GM18951 (cell line): ENCODE measurements around the gene ANKRD52.

Experiments
- POLR2A ChIP-seq: IDR thresholded peaks from 4 replicates; pipeline ENCODE4 v1.6.1; 2011; ENCODE audit warnings: mild to moderate bottlenecking; ENCODE audit not compliant: insufficient read length, insufficient read depth; ENCODE audit errors: extremely low read depth
- in situ Hi-C: fragments of 300-500 bp; cut with MboI; formaldehyde crosslinking; loops from one replicate; pipeline ENCODE4 v1.12.0; 2022; ENCODE audit warnings: low sequenced_read_pairs, mixed read lengths, inconsistent platforms; ENCODE audit not compliant: unreplicated experiment

Gene ANKRD52

GRCh38 chr12:56223571-56224101 lies 34.5 kb downstream of the ANKRD52 start:
- no peak for TF ChIP-seq POLR2A
- in situ Hi-C loops, result no loop called here

DNA sequence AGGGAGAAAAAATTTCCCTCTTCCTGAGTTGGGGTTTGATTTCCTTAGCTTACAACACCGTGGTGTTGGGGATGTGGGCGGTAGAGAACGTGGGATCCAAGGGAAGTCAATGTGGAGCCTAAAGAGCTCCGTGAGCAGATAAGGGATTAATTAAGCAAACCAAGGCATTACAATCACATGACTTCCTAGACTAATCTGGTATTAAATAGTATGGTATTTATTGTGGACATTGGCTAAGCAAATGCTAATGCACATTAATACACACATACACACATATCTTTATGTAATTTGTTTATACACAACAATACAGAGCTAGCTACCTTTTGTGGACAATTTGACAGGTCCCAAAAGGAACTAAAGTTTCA lies 35.7 kb downstream of the ANKRD52 start:
- TF ChIP-seq POLR2A, result no peak
- in situ Hi-C loops, result no loop called here

DNA sequence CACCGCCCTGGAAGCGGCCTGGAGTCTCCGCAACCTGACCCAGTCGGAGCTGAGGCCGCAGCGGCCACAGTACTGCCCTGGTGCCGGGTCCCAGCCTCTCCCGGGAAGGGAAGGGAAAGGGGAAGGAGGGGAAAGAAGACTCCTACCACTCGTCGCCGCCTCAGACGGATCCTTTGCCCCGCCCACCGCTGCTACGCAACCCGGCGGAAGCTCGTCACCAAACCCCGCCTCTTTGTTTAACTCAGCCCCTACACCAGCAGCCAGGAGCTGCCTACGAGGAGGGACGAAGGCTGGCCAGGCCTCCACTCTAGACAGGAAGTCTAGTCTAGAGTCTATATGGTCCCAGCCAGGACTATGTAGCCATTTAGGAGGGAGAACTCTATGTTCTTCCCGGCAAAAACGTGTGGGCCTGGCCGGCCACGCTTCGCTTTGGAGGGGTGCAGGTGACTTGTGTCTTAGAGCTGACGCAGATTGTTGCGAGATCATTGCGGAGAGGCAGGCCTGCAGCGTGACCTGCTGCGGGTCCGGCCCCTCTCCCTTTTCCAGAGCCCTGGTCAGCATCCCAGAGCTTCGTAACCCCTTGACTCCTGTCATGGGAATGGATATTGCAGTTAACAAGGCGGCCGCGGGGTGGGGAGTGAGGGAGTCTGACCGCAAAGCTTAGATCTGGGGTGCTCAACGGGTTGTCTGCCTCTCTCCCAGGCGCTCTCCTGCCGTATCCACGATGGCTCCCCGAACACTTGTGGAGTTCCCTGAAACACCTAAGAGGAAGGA lies 36.2 kb downstream of the ANKRD52 start, which contains the start of gene RNF41:
RNF41 (minus strand) TSS at position 166 of the 774 bp plus-strand sequence. CDS start 7,875 bp downstream, outside the sequence.
- in situ Hi-C loops, result no loop called here

DNA sequence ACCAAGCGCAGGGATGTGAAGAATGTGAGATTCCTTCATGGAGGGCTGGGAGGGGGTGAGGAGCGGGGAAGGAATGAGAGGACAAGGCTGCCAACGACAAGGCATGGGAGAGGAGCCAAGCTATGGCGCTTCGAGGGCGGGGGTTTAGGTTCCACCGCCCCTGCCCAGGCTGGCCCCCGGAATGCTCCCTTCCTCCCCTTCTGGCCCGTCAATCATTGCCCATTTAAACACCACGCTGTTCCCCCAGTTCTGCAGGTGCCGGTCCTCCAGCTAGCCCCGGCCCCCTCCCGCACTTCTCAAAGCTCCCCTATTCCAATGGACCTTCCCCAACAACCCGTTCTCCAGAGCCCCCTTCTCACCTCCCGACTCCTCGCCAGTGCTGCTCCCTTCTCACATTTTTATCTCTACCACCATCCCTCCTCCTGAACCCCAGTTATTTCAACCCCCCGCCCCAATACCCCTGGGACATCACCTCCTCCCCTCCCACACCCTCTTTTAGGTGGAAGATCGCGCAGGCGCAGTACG lies 36.9 kb downstream of the ANKRD52 start:
- in situ Hi-C loops, result no loop called here
- TF ChIP-seq POLR2A, result no peak

More for the DNA sequence above, 36.2 kb downstream of the ANKRD52 start, which contains the start of gene RNF41:
- peak; percentile 93 for TF ChIP-seq POLR2A

DNA sequence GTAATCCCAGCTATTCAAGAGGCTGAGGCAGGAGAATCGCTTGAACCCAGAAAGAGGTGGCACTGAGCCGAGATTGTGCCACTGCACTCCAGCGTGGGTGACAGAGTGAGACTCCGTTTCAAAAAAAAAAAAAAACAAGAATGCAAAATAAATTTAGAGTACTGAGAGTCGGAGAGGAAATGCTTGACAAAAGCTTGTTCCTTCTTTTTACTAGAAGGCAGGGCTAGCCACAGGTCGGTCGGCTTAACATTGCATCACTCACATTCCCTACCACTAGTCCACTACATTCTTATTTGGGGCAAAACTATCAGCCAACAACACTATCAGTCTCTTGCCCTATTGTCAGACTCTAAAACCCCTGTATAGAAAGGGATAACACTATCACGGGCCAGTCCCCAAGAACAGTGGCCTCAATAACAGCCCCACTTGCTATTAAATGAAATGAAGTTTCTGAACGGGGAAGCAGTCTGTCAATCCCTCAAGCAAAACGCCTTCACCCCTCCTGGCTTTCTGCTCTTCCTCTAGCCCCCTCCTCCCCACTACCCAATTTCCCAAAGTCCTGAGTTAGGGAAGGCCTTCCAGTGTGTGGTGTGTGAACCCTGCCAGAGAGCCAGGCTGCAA lies 37.5 kb downstream of the ANKRD52 start:
- no peak for TF ChIP-seq POLR2A
- in situ Hi-C loops, result no loop called here

DNA sequence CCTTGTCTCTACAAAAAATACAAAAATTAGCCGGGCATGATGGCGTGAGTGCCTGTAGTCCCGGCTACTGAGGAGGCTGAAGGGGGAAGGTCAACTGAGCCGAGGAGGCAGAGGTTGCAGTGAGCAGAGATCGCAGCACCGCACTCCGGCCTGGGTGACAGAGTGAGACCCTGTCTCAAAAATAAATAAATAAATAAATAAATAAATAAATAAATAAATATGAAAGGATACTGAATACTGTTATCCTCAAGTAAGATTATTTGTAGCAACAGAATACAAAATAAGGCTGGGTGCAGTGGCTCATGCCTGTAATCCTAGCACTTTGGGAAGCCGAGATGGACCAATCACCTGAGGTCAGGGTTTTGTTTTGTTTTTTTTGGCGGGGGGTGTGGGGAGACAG lies 38.3 kb downstream of the ANKRD52 start:
- TF ChIP-seq POLR2A, result no peak
- in situ Hi-C loops, result no loop called here

DNA sequence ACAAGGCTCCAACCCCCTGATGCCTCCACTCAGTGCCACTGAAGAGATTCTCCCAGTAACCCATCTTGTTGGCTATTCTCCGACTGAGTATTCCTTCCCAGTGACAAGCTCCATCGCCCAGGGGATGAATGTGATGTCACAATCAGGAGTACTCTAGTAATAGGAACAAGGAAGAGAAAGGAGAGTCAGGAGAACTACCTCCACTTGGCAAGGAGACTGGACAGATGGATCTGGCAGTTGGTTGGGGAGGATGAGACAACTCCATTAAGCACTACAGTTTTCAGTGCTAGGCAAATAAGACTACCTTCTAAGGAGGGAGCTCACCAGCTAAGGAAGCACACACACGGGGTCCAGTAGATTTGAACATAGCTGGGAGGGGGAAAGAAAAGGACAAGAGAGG lies 41.7 kb downstream of the ANKRD52 start:
- in situ Hi-C loops, result no loop called here

DNA sequence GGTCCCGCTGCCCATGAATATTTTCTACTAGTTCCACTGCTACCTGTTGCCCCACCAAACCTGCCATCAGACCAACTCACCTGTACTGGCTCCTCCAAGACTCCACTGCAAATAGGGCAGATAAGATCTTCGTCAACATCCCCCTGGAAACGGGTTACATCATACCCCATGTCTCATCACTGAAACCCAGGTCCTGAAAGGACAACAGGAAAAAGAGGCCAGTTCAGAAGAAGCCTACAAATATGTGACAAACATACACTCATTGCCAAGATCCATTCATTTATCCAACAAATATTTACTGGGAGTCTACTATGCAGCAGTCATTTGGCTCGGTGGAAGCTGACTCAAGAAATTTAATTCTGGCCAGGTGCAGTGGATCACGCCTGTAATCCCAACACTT lies 44.3 kb downstream of the ANKRD52 start:
- in situ Hi-C loops, result no loop called here
- TF ChIP-seq POLR2A, result no peak

More for the DNA sequence above, 41.7 kb downstream of the ANKRD52 start:
- no peak for TF ChIP-seq POLR2A

- in situ Hi-C loops, result no loop called here
- no peak for TF ChIP-seq POLR2A
Measured at GRCh38 chr12:56212361-56212760, 45.8 kb downstream of the ANKRD52 start.

GRCh38 chr12:56208006-56208405 lies 50.2 kb downstream of the ANKRD52 start:
- TF ChIP-seq POLR2A, result no peak

GRCh38 chr12:56206452-56207166 lies 51.6 kb downstream of the ANKRD52 start:
- TF ChIP-seq POLR2A, result no peak
- in situ Hi-C loops, result no loop called here

More at GRCh38 chr12:56208006-56208405, 50.2 kb downstream of the ANKRD52 start:
- in situ Hi-C loops, result no loop called here

DNA sequence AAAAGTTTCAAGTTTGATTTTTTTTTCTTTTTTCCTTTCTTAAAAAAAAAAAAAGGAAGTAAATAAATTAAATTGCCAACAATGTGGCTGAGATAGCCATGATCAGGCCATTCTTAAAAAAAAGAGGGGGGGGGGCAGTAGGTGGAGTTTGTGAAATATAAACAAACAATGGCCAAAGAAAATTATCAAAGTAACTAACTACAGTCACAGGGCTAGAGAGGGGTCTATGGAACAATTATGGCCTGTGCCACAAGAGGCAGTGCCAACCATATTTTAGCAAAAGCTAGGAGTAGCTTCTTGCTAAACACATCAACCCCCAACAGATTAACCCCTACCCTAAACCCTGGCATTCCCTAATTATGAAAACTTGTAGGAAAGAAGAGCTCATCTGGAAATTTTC lies 52.7 kb downstream of the ANKRD52 start:
- no peak for TF ChIP-seq POLR2A
- in situ Hi-C loops, result no loop called here

GRCh38 chr12:56204275-56204674 lies 53.9 kb downstream of the ANKRD52 start:
- in situ Hi-C loops, result no loop called here
- no peak for TF ChIP-seq POLR2A

DNA sequence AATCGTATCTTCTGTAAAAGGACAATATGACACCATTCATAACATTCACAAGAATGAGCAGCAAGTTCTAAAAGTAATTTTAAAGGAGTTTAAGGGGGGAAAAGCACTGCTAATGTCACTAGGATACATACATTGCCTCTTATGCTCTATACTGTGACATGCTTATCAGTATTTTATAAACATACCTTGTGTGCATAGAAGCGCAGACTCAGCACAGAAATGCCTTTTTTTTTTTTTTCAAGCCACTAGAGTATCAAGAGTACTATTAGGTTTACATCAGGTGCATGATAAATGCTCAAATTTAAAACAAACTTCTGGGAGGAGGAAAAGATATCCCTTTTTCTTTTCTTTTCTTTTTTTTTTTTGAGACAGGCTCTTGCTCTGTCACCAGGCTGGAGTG lies 55.3 kb downstream of the ANKRD52 start:
- no peak for TF ChIP-seq POLR2A
- in situ Hi-C loops, result no loop called here
